ENCODE results near the gene ATOH1. TPM values are rescaled to one million over a fixed set of nuclear protein-coding genes. Genes with fewer than 3 reads are reported as not detected.

Gene ATOH1
- total RNA-seq, 1 experiment from 2014 or later = not detected

GRCh38 chr4:93810340-93810992 is 18.1 kb upstream of the ATOH1 start:
- Histone ChIP-seq H3K4me3 (no peak overlapping the region), H3K9me3 (ENCODE audit: insufficient read depth, low read depth) (no peaks in the 10 kb centered on the region), H4K20me1 (ENCODE audit: insufficient read depth) (no peaks in the 10 kb centered on the region), H3K27me3 (ENCODE audit: insufficient read depth, low read depth) (no peaks in the 10 kb centered on the region), H3K4me1 (replicated peaks; ENCODE audit: insufficient read depth) (no peaks in the 10 kb centered on the region), H3K9me2 (ENCODE audit: insufficient read depth) (no peaks in the 10 kb centered on the region), H3K27ac (no peak overlapping the region), H3K79me2 (ENCODE audit: low read depth) (no peaks in the 10 kb centered on the region), H2AFZ (no peak overlapping the region), H3K36me3 (ENCODE audit: low read depth) (no peaks in the 10 kb centered on the region), H3K4me2 (no peak overlapping the region), H3F3A (ENCODE audit: insufficient read depth, low read depth) (no peaks in the 10 kb centered on the region)
- BruUV-seq (replicated peaks) = no TSS peak
- TF ChIP-seq CTCF (conservative IDR thresholded peaks at IDR 0.05) = no peak
- no peak for TF ChIP-seq EZH2 (IDR thresholded peaks at IDR 0.05; ENCODE audit: low read depth)
- intact Hi-C loops (cut with micrococcal nuclease; ENCODE audit: unreplicated experiment) = no loop called here
- ChIA-PET POLR2A (ENCODE audit: unreplicated experiment) (interaction anchor here (0.6 kb wide), 1 partner anchor 1143 kb away, joined by 9 read pairs; no protein-coding TSS in a partner anchor), CTCF (no interaction called here)
- no peak for DNase-seq

- no peak for DNase-seq
- Histone ChIP-seq H3K36me3 (ENCODE audit: low read depth) (no peaks in the 10 kb centered on the region), H4K20me1 (ENCODE audit: insufficient read depth) (no peaks in the 10 kb centered on the region), H3K79me2 (ENCODE audit: low read depth) (no peaks in the 10 kb centered on the region), H3K9me3 (ENCODE audit: insufficient read depth, low read depth) (no peaks in the 10 kb centered on the region), H3K4me2 (no peak overlapping the region), H3K27me3 (ENCODE audit: insufficient read depth, low read depth) (no peaks in the 10 kb centered on the region), H3K4me3 (no peak overlapping the region), H3K9me2 (ENCODE audit: insufficient read depth) (no peaks in the 10 kb centered on the region), H3F3A (ENCODE audit: insufficient read depth, low read depth) (no peaks in the 10 kb centered on the region), H2AFZ (no peak overlapping the region), H3K4me1 (replicated peaks; ENCODE audit: insufficient read depth) (no peaks in the 10 kb centered on the region), H3K27ac (no peak overlapping the region)
- TF ChIP-seq CTCF (conservative IDR thresholded peaks at IDR 0.05) = no peak
- TF ChIP-seq EZH2 (IDR thresholded peaks at IDR 0.05; ENCODE audit: low read depth) = no peak
- ChIA-PET CTCF (no interaction called here), POLR2A (ENCODE audit: unreplicated experiment) (no interaction called here)
- no TSS peak for BruUV-seq (replicated peaks)
- intact Hi-C loops (cut with micrococcal nuclease; ENCODE audit: unreplicated experiment) = no loop called here
Observed at GRCh38 chr4:93813092-93813491, 15.5 kb upstream of the ATOH1 start.

- POLR2A ChIA-PET (ENCODE audit: unreplicated experiment) = no interaction called here
- no TSS peak for BruUV-seq (replicated peaks)
- no peaks in the 10 kb centered on the region for H3K27me3 ChIP-seq (ENCODE audit: insufficient read depth, low read depth)
Observed at GRCh38 chr4:93814141-93814540, 14.4 kb upstream of the ATOH1 start.

More at GRCh38 chr4:93814141-93814540, 14.4 kb upstream of the ATOH1 start:
- CTCF ChIA-PET = no interaction called here
- no peak overlapping the region for H3K27ac ChIP-seq
- no peak for DNase-seq
- H3K36me3 ChIP-seq (ENCODE audit: low read depth) = no peaks in the 10 kb centered on the region
- no peak overlapping the region for H3K4me3 ChIP-seq
- H3K9me3 ChIP-seq (ENCODE audit: insufficient read depth, low read depth) = no peaks in the 10 kb centered on the region
- H3K9me2 ChIP-seq (ENCODE audit: insufficient read depth) = no peaks in the 10 kb centered on the region
- H3K4me2 ChIP-seq = no peak overlapping the region
- H4K20me1 ChIP-seq (ENCODE audit: insufficient read depth) = no peaks in the 10 kb centered on the region
- intact Hi-C loops (cut with micrococcal nuclease; ENCODE audit: unreplicated experiment) = no loop called here
- no peaks in the 10 kb centered on the region for H3K4me1 ChIP-seq (replicated peaks; ENCODE audit: insufficient read depth)
- no peaks in the 10 kb centered on the region for H3K79me2 ChIP-seq (ENCODE audit: low read depth)
- TF ChIP-seq EZH2 (IDR thresholded peaks at IDR 0.05; ENCODE audit: low read depth) (no peak), CTCF (conservative IDR thresholded peaks at IDR 0.05) (no peak)
- H2AFZ ChIP-seq = no peak overlapping the region
- no peaks in the 10 kb centered on the region for H3F3A ChIP-seq (ENCODE audit: insufficient read depth, low read depth)
